Endothelial cell of umbilical vein (primary cell): ENCODE data around the gene ASXL1. TPM values are rescaled to one million over a fixed set of nuclear protein-coding genes. Genes with fewer than 3 reads are reported as not detected.

Experiments used
- BruUV-seq: library from RNA; stranded (reverse); fragments of 400-500 nt; replicated peaks from 2 replicates; lab custom pipeline; 2021; lab: Mats Ljungman, UMichigan
- CTCF ChIA-PET: fragments of 300-600, 350-600 bp; sonication (Branson Sonifier 250); formaldehyde crosslinking; loops from one replicate; lab custom pipeline; 2021; ENCODE audit warnings: antibody characterized with exemption, inconsistent platforms; lab: Charles Lee
- POLR2A ChIA-PET: fragments of 300-600, 350-600 bp; sonication (Branson Sonifier 250); formaldehyde crosslinking; loops from one replicate; lab custom pipeline; 2021; ENCODE audit warnings: antibody characterized with exemption, inconsistent platforms; lab: Charles Lee
- DNase-seq: peaks from one replicate; pipeline ENCODE4 v3.0.0-alpha.2; 2011; ENCODE audit warnings: low read depth, low spot score
- FAIRE-seq: peaks from 2 replicates; lab custom pipeline; 2011; peaks lifted over from hg19 to GRCh38; lab: Jason Lieb, UNC
- H2AFZ ChIP-seq: 2 replicates; pipeline ENCODE4 v1.6.0; 2012; ENCODE audit warnings: low read depth, low read length, control low read depth, inconsistent platforms
- H3K27ac ChIP-seq: 2 replicates; pipeline ENCODE4 v1.5.1; 2011; ENCODE audit warnings: low read depth, mild to moderate bottlenecking, control low read depth, low read length, moderate library complexity; ENCODE audit not compliant: insufficient read depth
- H3K27me3 ChIP-seq, 2 experiments: 2 replicates each; pipeline versions ENCODE4 v1.6.0 to v1.6.1; 2011; ENCODE audit warnings: low read length in 2 of 2, mixed read lengths in 1 of 2; ENCODE audit not compliant: control insufficient read depth in 2 of 2, insufficient read depth in 2 of 2
- H3K36me3 ChIP-seq, 2 experiments: 2 replicates in 1 of 2; 3 replicates in 1 of 2; pipeline ENCODE4 v1.5.1; 2011; ENCODE audit warnings: low read length in 2 of 2, mild to moderate bottlenecking in 1 of 2, moderate library complexity in 1 of 2; ENCODE audit not compliant: control insufficient read depth in 2 of 2, insufficient read depth in 2 of 2; ENCODE audit errors: extremely low read depth in 1 of 2
- H3K4me1 ChIP-seq: 3 replicates; pipeline ENCODE4 v1.5.1; 2011; ENCODE audit warnings: mild to moderate bottlenecking, low read length; ENCODE audit not compliant: control insufficient read depth, insufficient read depth; ENCODE audit errors: extremely low read depth
- H3K4me2 ChIP-seq: 2 replicates; pipeline ENCODE4 v1.6.1; 2011; ENCODE audit warnings: low read length, control low read depth, mixed read lengths; ENCODE audit not compliant: insufficient read depth
- H3K4me3 ChIP-seq, 3 experiments: fragments of 200-600 bp in 1 of 3; sonication (generic), shearing (Covaris generic) in 1 of 3; replicated peaks in 1 of 3; 2 replicates each; pipeline ENCODE4 v1.5.1; 2011 to 2016; ENCODE audit warnings: control low read depth in 3 of 3, low read length in 3 of 3, mild to moderate bottlenecking in 2 of 3, inconsistent platforms in 1 of 3, low read depth in 1 of 3, moderate library complexity in 1 of 3; ENCODE audit not compliant: insufficient read depth in 1 of 3
- H3K79me2 ChIP-seq: 2 replicates; pipeline ENCODE4 v1.6.0; 2012; ENCODE audit warnings: low read length, inconsistent platforms; ENCODE audit not compliant: control insufficient read depth, insufficient read depth
- H3K9ac ChIP-seq: replicated peaks from 2 replicates; pipeline ENCODE3; 2011; ENCODE audit warnings: low read length, control low read depth; ENCODE audit not compliant: insufficient read depth; ENCODE audit errors: extremely low read depth
- H3K9me1 ChIP-seq: replicated peaks from 3 replicates; pipeline ENCODE4 v1.6.0; 2011; ENCODE audit warnings: mild to moderate bottlenecking, low read length; ENCODE audit not compliant: control insufficient read depth, insufficient read depth; ENCODE audit errors: extremely low read depth
- H3K9me3 ChIP-seq: replicated peaks from 2 replicates; pipeline ENCODE4 v1.5.1; 2012; ENCODE audit warnings: low read length, inconsistent platforms; ENCODE audit not compliant: control insufficient read depth, insufficient read depth
- H4K20me1 ChIP-seq: replicated peaks from 2 replicates; pipeline ENCODE3; 2011; ENCODE audit warnings: mild to moderate bottlenecking, low read length; ENCODE audit not compliant: control insufficient read depth, insufficient read depth; ENCODE audit errors: extremely low read depth
- FOS ChIP-seq: IDR thresholded peaks from 2 replicates; pipeline ENCODE4 v1.6.1; 2011; ENCODE audit warnings: mild to moderate bottlenecking, low read length, moderate library complexity, borderline replicate concordance; ENCODE audit not compliant: insufficient read depth
- MYC ChIP-seq: IDR thresholded peaks from one replicate; pipeline ENCODE4 v1.6.1; 2011; ENCODE audit warnings: mild to moderate bottlenecking, low read depth, low read length
- POLR2A ChIP-seq: IDR thresholded peaks from 2 replicates; pipeline ENCODE4 v1.6.1; 2012; ENCODE audit warnings: low read depth, mild to moderate bottlenecking, control low read depth, low read length
- POLR2AphosphoS5 ChIP-seq: IDR thresholded peaks from 2 replicates; pipeline ENCODE4 v1.6.1; 2012; ENCODE audit warnings: low read depth, mild to moderate bottlenecking, control low read depth, low read length, moderate library complexity; ENCODE audit not compliant: insufficient read depth
- dilution Hi-C: fragments of 300-500 bp; cut with MboI; formaldehyde crosslinking; loops from one replicate; pipeline ENCODE4 v1.15.0; 2019; ENCODE audit warnings: low sequenced_read_pairs; ENCODE audit not compliant: extremely low pct_ligation_motif_present
- intact Hi-C: fragments of 100-400 bp; cut with micrococcal nuclease; formaldehyde crosslinking; loops from one replicate; pipeline ENCODE4 v1.10.0; 2022
- polyA plus RNA-seq, 4 experiments: library from polyadenylated mRNA; depleted of rRNA in 3 of 4; stranded (reverse) in 3 of 4; unstranded in 1 of 4; fragments of >200 nt; gene quantifications; 2 replicates each; pipeline versions ENCODE4 v1.2.1 to v1.2.3, GENCODE V29; 2011 to 2012; ENCODE audit warnings: missing spikeins in 1 of 4
- total RNA-seq: library from RNA; stranded (reverse); gene quantifications from 2 replicates; pipeline ENCODE4 v1.2.3, GENCODE V29; 2021
- TF ChIP-seq, protein P1 (sequence below): IDR thresholded peaks from 2 replicates; pipeline ENCODE4 v1.6.1; 2011; ENCODE audit not compliant: insufficient read depth, insufficient read length
- TF ChIP-seq, protein P2 (sequence below), 2 donors: IDR thresholded peaks; 1 replicate in 1 of 2; 2 replicates in 1 of 2; pipeline ENCODE4 v1.5.1; 2011; ENCODE audit warnings: low read length in 2 of 2, mild to moderate bottlenecking in 2 of 2, moderate library complexity in 2 of 2, control low read depth in 1 of 2, inconsistent platforms in 1 of 2, low read depth in 1 of 2; ENCODE audit not compliant: insufficient read depth in 1 of 2; ENCODE audit errors: extremely low read depth in 1 of 2

The ASXL1 gene
- total and polyA plus RNA-seq, 2 donors (not counting 3 experiments of a cell fraction or from before 2014, with no cell fraction given): 45.4 to 101 TPM

DNA sequence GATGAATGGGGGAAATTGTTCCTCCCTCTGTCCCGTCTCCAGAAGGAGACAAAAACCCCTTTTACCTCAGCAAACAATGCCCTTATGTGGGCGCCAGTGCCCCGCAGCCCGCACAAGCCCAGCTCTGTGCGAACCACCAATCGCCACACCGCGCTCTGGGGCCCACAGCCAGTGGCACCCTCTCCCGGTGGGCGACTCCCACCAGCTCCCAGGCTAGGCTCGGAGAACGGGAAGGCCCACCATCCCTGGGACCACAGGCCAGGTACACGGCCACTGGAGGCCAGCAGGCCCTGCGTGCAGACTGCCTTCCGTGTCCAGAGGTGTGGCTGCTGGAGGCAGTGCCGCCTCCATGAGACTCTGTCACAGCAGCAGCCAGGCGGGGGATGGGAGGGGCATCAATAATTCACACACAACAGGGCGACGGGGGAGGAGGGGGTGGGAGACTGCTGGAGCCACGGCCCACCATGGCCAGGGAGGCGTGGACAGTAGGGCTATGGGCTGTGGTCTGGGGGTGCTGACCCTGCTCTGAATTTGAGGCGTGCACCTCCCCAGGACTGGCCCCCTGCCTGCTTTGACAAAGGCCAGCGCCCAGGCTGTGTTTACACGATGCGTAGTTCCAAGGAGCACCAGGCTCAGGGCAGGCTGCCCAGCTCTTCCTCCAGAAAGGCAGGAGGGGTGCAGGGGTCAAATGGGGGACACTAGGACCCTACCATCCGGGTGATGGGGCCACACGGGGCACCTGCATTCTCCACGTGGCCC is 105.7 kb downstream of the ASXL1 start:
- Histone ChIP-seq H3K36me3 (peaks cover 8 to 31% of the 10 kb centered on the region in 2 experiments), H3K4me2 (no peak overlapping the region), H3K4me3 (no peak overlapping the region), H3K79me2 (peaks cover 98% of the 10 kb centered on the region), H3K9me3 (no peaks in the 10 kb centered on the region), H4K20me1 (no peaks in the 10 kb centered on the region), H3K9ac (no peak overlapping the region), H3K9me1 (no peaks in the 10 kb centered on the region), H3K27ac (peak overlapping the region; percentile 97), H3K4me1 (peaks cover 50% of the 10 kb centered on the region), H3K27me3 (no peaks in the 10 kb centered on the region), H2AFZ (no peak overlapping the region)
- ChIA-PET POLR2A (no interaction called here), CTCF (interaction anchor here (1.0 kb wide), 1 partner anchor 22 kb away, joined by 3 read pairs; no protein-coding TSS in a partner anchor)
- peak; percentile 17 for TF ChIP-seq POLR2A
- TF ChIP-seq, protein P1, sequence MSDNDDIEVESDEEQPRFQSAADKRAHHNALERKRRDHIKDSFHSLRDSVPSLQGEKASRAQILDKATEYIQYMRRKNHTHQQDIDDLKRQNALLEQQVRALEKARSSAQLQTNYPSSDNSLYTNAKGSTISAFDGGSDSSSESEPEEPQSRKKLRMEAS: no peak
- intact Hi-C loops (no loop called here), dilution Hi-C loops (no loop called here)
- FAIRE-seq (no peak), DNase-seq (no peak)
- BruUV-seq: no TSS peak

DNA sequence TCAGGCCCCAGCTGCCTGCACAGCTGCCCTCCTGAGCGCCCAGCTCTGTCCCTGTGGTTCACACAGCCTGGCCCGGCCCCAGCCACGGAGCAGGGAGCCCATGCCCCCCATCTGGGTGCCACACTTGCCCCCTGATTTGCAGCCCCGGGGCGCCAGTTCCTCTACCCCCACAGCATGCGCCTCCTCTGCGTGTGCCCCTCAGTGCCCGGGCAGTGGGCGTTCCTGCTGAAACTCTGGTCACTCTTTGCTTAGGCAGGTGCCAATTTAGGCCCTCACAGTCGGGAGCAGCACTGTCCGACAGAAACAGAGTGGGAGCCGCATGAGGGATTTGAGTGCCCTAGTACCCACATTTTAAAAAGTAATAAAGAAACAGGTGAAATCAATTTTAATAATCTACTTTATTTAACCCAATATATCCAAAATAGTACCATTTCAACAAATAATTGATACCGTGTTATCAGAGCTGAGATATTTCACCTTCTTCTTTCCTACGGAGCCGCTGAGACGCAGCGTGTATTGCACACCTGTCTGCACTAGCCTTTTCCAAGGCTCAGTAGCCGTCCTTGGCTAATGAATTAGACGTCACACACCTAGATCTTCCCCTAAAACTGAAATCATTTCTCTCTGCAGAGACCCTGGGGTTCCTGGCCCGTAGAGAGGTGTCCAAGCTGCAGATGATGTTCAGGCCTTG is 106.4 kb downstream of the ASXL1 start:
- H3K9ac ChIP-seq: peak overlapping the region; percentile 71
- dilution Hi-C loops: no loop called here
- no peak overlapping the region for H2AFZ ChIP-seq

More for the DNA sequence above, 106.4 kb downstream of the ASXL1 start:
- no TSS peak for BruUV-seq
- Histone ChIP-seq H3K27ac (peak overlapping the region; percentile 97), H3K4me3 (no peak overlapping the region), H3K79me2 (peaks cover 98% of the 10 kb centered on the region), H3K9me1 (no peaks in the 10 kb centered on the region), H3K4me1 (peaks cover 55% of the 10 kb centered on the region), H3K4me2 (no peak overlapping the region), H3K9me3 (no peaks in the 10 kb centered on the region), H3K36me3 (peaks cover 8 to 31% of the 10 kb centered on the region in 2 experiments), H4K20me1 (no peaks in the 10 kb centered on the region), H3K27me3 (no peaks in the 10 kb centered on the region)
- FAIRE-seq (no peak), DNase-seq (no peak)
- ChIA-PET POLR2A (no interaction called here), CTCF (no interaction called here)
- intact Hi-C loops: loop anchor here (1.0 kb wide), 1 partner anchor 20 kb away; no protein-coding TSS in a partner anchor
- TF ChIP-seq, protein P2, sequence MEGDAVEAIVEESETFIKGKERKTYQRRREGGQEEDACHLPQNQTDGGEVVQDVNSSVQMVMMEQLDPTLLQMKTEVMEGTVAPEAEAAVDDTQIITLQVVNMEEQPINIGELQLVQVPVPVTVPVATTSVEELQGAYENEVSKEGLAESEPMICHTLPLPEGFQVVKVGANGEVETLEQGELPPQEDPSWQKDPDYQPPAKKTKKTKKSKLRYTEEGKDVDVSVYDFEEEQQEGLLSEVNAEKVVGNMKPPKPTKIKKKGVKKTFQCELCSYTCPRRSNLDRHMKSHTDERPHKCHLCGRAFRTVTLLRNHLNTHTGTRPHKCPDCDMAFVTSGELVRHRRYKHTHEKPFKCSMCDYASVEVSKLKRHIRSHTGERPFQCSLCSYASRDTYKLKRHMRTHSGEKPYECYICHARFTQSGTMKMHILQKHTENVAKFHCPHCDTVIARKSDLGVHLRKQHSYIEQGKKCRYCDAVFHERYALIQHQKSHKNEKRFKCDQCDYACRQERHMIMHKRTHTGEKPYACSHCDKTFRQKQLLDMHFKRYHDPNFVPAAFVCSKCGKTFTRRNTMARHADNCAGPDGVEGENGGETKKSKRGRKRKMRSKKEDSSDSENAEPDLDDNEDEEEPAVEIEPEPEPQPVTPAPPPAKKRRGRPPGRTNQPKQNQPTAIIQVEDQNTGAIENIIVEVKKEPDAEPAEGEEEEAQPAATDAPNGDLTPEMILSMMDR (IDR thresholded peaks at IDR 0.05; ENCODE audit: extremely low read depth in 1 of 2, insufficient read depth in 1 of 2, low read depth in 1 of 2, low read length in 2 of 2): no peak
- TF ChIP-seq, protein P1: no peak
- TF ChIP-seq POLR2AphosphoS5 (no peak), MYC (no peak), FOS (no peak)
